T-cell (primary cell): ENCODE data around the gene CCN5. TPM values are rescaled to one million over a fixed set of nuclear protein-coding genes. Genes with fewer than 3 reads are reported as not detected.

ENCODE experiments used
- ATAC-seq, 4 experiments: fragments of 200-7000 bp in 3 of 4; fragments of 150-1000 bp in 1 of 4; cut with Tn5 transposase; replicated peaks in 1 of 4; 1 replicate in 3 of 4; 2 replicates in 1 of 4; pipeline ENCODE4 v1.10.0; 2021; ENCODE audit warnings: moderate library complexity in 3 of 4, mild to moderate bottlenecking in 2 of 4, moderate number of reproducible peaks in 1 of 4
- CTCF ChIA-PET, 2 donors: fragments of 300-600 bp; sonication (Branson Sonifier 250); formaldehyde crosslinking; loops; one replicate each; lab custom pipeline; 2022; ENCODE audit warnings: antibody characterized with exemption in 2 of 2; lab: Charles Lee
- POLR2A ChIA-PET, 2 donors: fragments of 300-600 bp; sonication (Branson Sonifier 250); formaldehyde crosslinking; loops; one replicate each; lab custom pipeline; 2022; ENCODE audit warnings: antibody characterized with exemption in 2 of 2; lab: Charles Lee
- DNase-seq, 35 experiments: peaks; one replicate each; pipeline versions ENCODE4 v3.0.0 to v3.0.0-alpha.2; 2013 to 2023
- H3K27ac ChIP-seq: one replicate; pipeline ENCODE4 v1.5.1; 2013; ENCODE audit warnings: low read length
- H3K27me3 ChIP-seq, 2 experiments: replicated peaks in 1 of 2; 1 replicate in 1 of 2; 2 replicates in 1 of 2; pipeline versions ENCODE4 v1.6.1 to v1.7.0; 2013; ENCODE audit warnings: low read length in 1 of 2, mixed read lengths in 1 of 2; ENCODE audit not compliant: control insufficient read depth in 2 of 2, insufficient read depth in 2 of 2; ENCODE audit errors: extremely low read depth in 1 of 2
- H3K36me3 ChIP-seq, 2 donors: 1 replicate in 1 of 2; 2 replicates in 1 of 2; pipeline versions ENCODE4 v1.6.1 to v1.7.0; 2013; ENCODE audit warnings: low read length in 1 of 2; ENCODE audit not compliant: control insufficient read depth in 2 of 2, insufficient read depth in 1 of 2; ENCODE audit errors: extremely low read depth in 1 of 2
- H3K4me1 ChIP-seq, 2 experiments: 1 replicate in 1 of 2; 2 replicates in 1 of 2; pipeline versions ENCODE4 v1.6.1 to v1.7.0; 2013; ENCODE audit warnings: low read length in 2 of 2, mixed read lengths in 1 of 2; ENCODE audit not compliant: insufficient read depth in 2 of 2, control insufficient read depth in 1 of 2; ENCODE audit errors: extremely low read depth in 1 of 2
- H3K4me3 ChIP-seq, 2 donors: 1 replicate in 1 of 2; 2 replicates in 1 of 2; pipeline versions ENCODE4 v1.5.1 to v1.7.0; 2013; ENCODE audit warnings: mild to moderate bottlenecking in 2 of 2, low read length in 1 of 2, moderate library complexity in 1 of 2; ENCODE audit not compliant: control insufficient read depth in 1 of 2; ENCODE audit errors: extremely low read depth in 1 of 2
- H3K9me3 ChIP-seq: 2 replicates; pipeline ENCODE4 v1.7.0; 2013
- H3K27ac Mint-ChIP-seq, 2 donors: one replicate each; pipeline ENCODE4 v1.8.0; 2020 to 2021; ENCODE audit warnings: mild to moderate bottlenecking in 2 of 2, mixed read lengths in 2 of 2
- H3K27me3 Mint-ChIP-seq, 2 donors: one replicate each; pipeline ENCODE4 v1.8.0; 2021 to 2022; ENCODE audit warnings: mixed read lengths in 2 of 2
- H3K36me3 Mint-ChIP-seq: one replicate; pipeline ENCODE4 v1.8.0; 2021; ENCODE audit warnings: mixed read lengths
- H3K4me1 Mint-ChIP-seq, 3 donors: one replicate each; pipeline ENCODE4 v1.8.0; 2020 to 2022; ENCODE audit warnings: mixed read lengths in 3 of 3, mild to moderate bottlenecking in 1 of 3
- H3K4me3 Mint-ChIP-seq, 3 donors: one replicate each; pipeline ENCODE4 v1.8.0; 2020 to 2022; ENCODE audit warnings: mild to moderate bottlenecking in 3 of 3, mixed read lengths in 3 of 3, moderate library complexity in 3 of 3
- H3K9me3 Mint-ChIP-seq, 3 donors: one replicate each; pipeline ENCODE4 v1.8.0; 2020 to 2022; ENCODE audit warnings: mixed read lengths in 3 of 3
- WGBS: methylation state at CpG from one replicate; pipeline ENCODE4 v1.1.5; 2013; ENCODE audit warnings: missing lambda C conversion rate; ENCODE audit not compliant: insufficient coverage; 5-methylcytosine and 5-hydroxymethylcytosine counted together
- total RNA-seq, 35 experiments: library from RNA in 6 of 35; stranded (reverse) in 6 of 35; fragments of 120-200 nt in 1 of 35; gene quantifications; one replicate each; pipeline versions ENCODE4 v1.2.1 to v1.2.4 and lab custom pipeline; 2013 to 2026

Gene CCN5
- total RNA-seq, 5 donors from 2014 or later (not counting 1 experiment from before 2014, with no cell fraction given), result 0.13 to 0.41 (median 0.29) TPM; not detected in 2

DNA sequence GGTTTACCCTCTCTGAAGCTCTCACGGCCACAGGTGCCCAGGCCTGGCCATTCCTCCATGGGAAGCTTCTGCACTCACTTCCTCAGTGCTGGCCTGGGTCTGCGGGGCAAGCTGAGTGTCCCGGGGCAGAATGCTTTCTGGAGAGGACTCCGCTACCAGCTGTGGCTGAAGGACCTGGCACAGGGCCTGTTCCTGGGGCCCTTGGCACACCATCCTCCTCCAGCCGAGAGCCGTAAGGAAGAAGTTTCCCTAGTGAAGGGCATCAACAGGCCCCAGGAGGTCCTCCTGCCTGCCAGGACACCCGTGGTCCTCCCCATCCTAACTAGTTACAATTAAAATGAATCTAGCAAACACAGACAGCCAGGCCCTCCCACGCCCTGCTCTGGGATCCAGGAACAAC is 16.5 kb downstream of the CCN5 start:
- no peaks in the 10 kb centered on the region for H3K27me3 Mint-ChIP-seq
- peaks cover 0 to 10% of the 10 kb centered on the region in 2 experiments for H3K27me3 ChIP-seq
- H3K36me3 Mint-ChIP-seq, result no peaks in the 10 kb centered on the region
- DNase-seq (no peak), ATAC-seq (no peak)
- H3K9me3 Mint-ChIP-seq, result peaks cover 0 to 4% (median 0%) of the 10 kb centered on the region in 3 donors
- no peaks in the 10 kb centered on the region for H3K36me3 ChIP-seq
- H3K4me1 ChIP-seq, result peaks cover 0 to 4% of the 10 kb centered on the region in 2 experiments
- peaks cover 11 to 14% (median 11%) of the 10 kb centered on the region in 3 donors for H3K4me1 Mint-ChIP-seq
- no peak overlapping the region for H3K4me3 Mint-ChIP-seq
- no peaks in the 10 kb centered on the region for H3K9me3 ChIP-seq
- 88% methylated on average over 8 of the region's 8 CpGs for WGBS
- no peak overlapping the region for H3K27ac ChIP-seq
- H3K27ac Mint-ChIP-seq, result no peak overlapping the region
- ChIA-PET POLR2A (no interaction called here), CTCF (no interaction called here)
- no peak overlapping the region for H3K4me3 ChIP-seq

DNA sequence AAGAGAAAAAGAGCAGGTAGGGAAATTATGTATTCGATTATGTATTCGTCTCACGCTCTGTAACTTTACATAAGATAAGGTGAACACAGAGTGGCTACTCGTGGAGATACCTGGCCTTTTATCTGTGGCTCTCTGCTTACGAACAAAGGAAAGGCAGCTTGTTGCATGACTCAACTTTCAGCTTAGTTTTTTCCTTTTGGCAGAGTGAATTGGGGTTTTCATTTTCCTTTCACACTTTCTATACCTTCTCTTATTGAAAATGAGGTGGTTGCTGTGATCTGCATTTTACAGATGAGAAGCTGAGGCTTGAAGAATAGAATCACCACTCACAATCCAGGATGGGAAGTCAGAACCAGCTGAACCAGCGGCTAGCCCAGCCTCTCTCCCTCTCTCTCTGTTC is 17.2 kb downstream of the CCN5 start:
- 25% methylated on average over 2 of the region's 6 CpGs for WGBS
- POLR2A ChIA-PET, result no interaction called here
- CTCF ChIA-PET, result interaction anchor here in 1 of 2 donors (1.1 kb wide), 1 partner anchor 129 kb away, joined by 3 read pairs; no protein-coding TSS in a partner anchor
- H3K27me3 Mint-ChIP-seq, result no peaks in the 10 kb centered on the region
- no peak overlapping the region for H3K27ac ChIP-seq
- H3K4me3 ChIP-seq, result no peak overlapping the region
- no peak for DNase-seq
- H3K27me3 ChIP-seq, result peaks cover 0 to 7% of the 10 kb centered on the region in 2 experiments
- H3K36me3 ChIP-seq, result no peaks in the 10 kb centered on the region
- no peak for ATAC-seq
- no peaks in the 10 kb centered on the region for H3K9me3 ChIP-seq
- H3K4me1 Mint-ChIP-seq, result peaks cover 14 to 17% (median 15%) of the 10 kb centered on the region in 3 donors
- no peaks in the 10 kb centered on the region for H3K36me3 Mint-ChIP-seq
- no peak overlapping the region for H3K27ac Mint-ChIP-seq
- no peak overlapping the region for H3K4me3 Mint-ChIP-seq
- H3K9me3 Mint-ChIP-seq, result peaks cover 0 to 4% (median 0%) of the 10 kb centered on the region in 3 donors
- H3K4me1 ChIP-seq, result peaks cover 0 to 7% of the 10 kb centered on the region in 2 experiments

DNA sequence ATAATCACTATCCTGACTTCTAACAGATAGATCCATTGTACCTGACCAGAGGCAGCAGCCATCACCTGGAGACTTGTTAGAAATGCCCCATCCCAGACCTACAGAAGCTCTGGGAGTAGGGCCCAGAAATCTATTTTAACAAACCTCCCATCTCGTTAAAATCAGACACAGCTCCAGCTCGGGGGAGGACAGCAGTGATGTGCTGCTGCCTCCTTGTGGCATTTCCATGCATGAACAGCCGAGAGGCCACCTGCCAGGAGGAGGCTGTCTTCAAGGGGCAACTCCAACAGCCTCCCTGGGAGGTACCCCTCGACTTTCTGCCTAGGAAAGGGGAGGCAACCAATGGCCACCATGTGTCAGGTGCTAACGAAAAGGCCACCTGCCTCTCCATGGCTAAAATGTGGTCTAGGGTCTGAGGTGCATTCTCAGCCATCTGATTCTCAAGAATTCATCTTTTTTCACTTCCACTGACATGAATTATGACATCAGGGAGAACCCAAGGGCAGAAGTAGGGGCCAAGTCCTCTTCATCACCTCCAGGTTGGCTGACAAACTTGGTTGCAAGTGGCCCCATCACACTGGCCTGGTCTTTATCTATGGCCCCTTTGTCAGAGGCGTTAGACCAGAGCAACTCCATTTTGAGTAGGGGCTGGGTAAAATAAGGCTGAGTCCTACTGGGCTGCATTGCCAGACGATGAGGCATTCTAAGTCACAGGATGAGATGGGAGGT is 18.3 kb downstream of the CCN5 start:
- DNase-seq (peak in 33 of 35 experiments; percentile 16 to 77 (median 49)), ATAC-seq (peak; percentile 57 to 72 (median 68))
- Mint-ChIP-seq H3K4me3 (no peak overlapping the region), H3K27ac (no peak overlapping the region), H3K36me3 (no peaks in the 10 kb centered on the region), H3K27me3 (no peaks in the 10 kb centered on the region), H3K4me1 (peaks cover 15 to 19% (median 18%) of the 10 kb centered on the region in 3 donors), H3K9me3 (peaks cover 0 to 4% (median 0%) of the 10 kb centered on the region in 3 donors)
- H3K27me3 ChIP-seq, result peaks cover 0 to 6% of the 10 kb centered on the region in 2 experiments
- H3K9me3 ChIP-seq, result no peaks in the 10 kb centered on the region
- H3K4me3 ChIP-seq, result no peak overlapping the region
- no peaks in the 10 kb centered on the region for H3K36me3 ChIP-seq
- ChIA-PET POLR2A (no interaction called here), CTCF (interaction anchor here in 1 of 2 donors (1.1 kb wide), 1 partner anchor 130 kb away, joined by 3 read pairs; no protein-coding TSS in a partner anchor)
- peaks cover 0 to 7% of the 10 kb centered on the region in 2 experiments for H3K4me1 ChIP-seq
- 37% methylated on average over 4 of the region's 7 CpGs for whole genome bisulfite sequencing
- no peak overlapping the region for H3K27ac ChIP-seq

DNA sequence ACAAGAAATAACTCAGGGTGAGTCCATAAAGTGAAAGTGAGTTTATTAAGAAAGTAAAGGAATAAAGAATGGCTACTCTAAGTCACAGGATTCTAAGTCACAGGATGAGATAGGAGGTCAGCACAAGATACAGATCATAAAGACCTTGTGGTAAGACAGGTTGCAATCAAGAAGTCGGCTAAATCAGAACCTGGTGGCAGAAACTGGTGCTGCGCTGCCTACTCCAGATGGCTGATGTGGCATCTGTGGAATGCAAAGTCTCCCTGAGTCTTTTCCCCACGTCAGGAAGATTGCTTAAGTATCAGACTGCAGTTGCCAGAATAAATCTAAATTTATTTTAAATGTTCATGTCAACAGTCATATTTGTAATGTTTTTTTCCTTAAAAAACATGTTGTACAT is 19.8 kb downstream of the CCN5 start:
- H3K4me1 Mint-ChIP-seq, result peaks cover 18 to 25% (median 24%) of the 10 kb centered on the region in 3 donors
- no peak overlapping the region for H3K4me3 Mint-ChIP-seq
- Histone ChIP-seq H3K27me3 (peaks cover 0 to 6% of the 10 kb centered on the region in 2 experiments), H3K27ac (no peak overlapping the region), H3K4me1 (peaks cover 0 to 7% of the 10 kb centered on the region in 2 experiments), H3K4me3 (no peak overlapping the region), H3K9me3 (no peaks in the 10 kb centered on the region), H3K36me3 (no peaks in the 10 kb centered on the region)
- ATAC-seq (no peak), DNase-seq (no peak)
- H3K27ac Mint-ChIP-seq, result no peak overlapping the region
- ChIA-PET CTCF (interaction anchor here in 1 of 2 donors (0.5 kb wide), 1 partner anchor 68 kb away, joined by 6 read pairs; no protein-coding TSS in a partner anchor), POLR2A (no interaction called here)
- WGBS, result no CpG with 5 or more reads among the region's 3 CpGs
- no peaks in the 10 kb centered on the region for H3K27me3 Mint-ChIP-seq
- peaks cover 0 to 4% (median 0%) of the 10 kb centered on the region in 3 donors for H3K9me3 Mint-ChIP-seq
- no peaks in the 10 kb centered on the region for H3K36me3 Mint-ChIP-seq

DNA sequence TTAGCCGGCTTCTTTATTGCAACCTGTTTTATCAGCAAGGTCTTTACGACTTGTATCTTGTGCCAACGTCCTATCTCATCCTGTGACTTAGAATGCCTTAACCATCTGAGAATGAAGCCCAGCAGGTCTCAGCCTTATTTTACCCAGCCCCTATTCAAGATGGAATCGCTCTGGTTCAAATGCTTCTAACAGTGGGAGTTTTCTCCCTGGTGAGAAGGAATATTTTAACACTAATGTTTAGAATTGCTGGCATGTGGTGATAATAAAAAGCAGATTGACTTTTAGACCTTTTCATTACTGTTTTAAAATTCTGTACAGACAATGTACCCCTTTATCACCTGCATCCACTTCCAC is 20.6 kb downstream of the CCN5 start:
- H3K36me3 ChIP-seq, result no peaks in the 10 kb centered on the region
- H3K4me3 ChIP-seq, result no peak overlapping the region
- ChIA-PET POLR2A (no interaction called here), CTCF (interaction anchor here in 1 of 2 donors (0.5 kb wide), 1 partner anchor 69 kb away, joined by 6 read pairs; no protein-coding TSS in a partner anchor)
- Mint-ChIP-seq H3K4me3 (peak overlapping the region in 1 of 3 donors; percentile 64), H3K4me1 (peaks cover 18 to 25% (median 24%) of the 10 kb centered on the region in 3 donors), H3K27ac (no peak overlapping the region), H3K36me3 (no peaks in the 10 kb centered on the region), H3K9me3 (peaks cover 0 to 4% (median 0%) of the 10 kb centered on the region in 3 donors), H3K27me3 (no peaks in the 10 kb centered on the region)
- ATAC-seq (no peak), DNase-seq (no peak)
- no peaks in the 10 kb centered on the region for H3K9me3 ChIP-seq
- peaks cover 0 to 6% of the 10 kb centered on the region in 2 experiments for H3K27me3 ChIP-seq
- H3K4me1 ChIP-seq, result peaks cover 0 to 7% of the 10 kb centered on the region in 2 experiments
- WGBS, result 88% methylated on average over 1 of the region's 4 CpGs
- no peak overlapping the region for H3K27ac ChIP-seq

DNA sequence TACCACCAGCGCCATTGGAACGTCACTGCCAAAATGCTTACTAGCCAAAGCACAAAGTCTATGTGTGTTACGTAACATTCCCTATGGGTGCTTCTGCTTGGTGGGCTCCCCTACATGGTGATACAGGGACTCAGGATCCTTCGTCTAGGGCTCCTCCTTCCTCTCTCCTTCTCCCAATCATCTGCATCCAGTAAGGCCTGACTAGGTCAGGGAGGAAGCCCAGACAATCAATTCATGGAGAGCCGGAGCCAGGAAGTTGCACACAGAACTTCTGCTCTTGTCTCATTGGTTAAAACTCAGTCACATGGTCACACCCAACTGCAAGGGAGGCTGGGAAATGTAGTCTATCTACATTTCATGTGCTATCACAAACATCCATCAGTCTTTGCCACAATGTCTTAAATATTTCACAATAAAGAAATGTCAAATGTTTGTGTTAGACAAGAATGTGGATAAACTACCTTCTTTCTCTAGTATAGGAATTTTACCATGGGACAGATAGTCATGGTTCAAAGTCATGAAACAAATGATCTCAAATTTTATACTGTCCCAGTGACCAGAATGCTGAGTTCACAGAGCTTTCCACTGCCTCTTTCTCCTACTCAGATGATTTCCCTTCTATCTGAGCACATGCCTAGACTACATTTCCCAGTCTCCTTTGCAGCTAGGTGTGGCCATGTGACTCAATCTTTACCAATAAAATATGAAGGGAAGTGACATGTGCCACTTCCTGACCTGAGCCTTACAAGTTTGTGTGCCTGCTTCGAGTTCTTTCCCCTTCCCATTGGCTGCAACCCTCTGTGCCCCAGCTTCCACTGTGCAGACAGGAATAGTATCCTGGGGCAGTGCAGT is 21.2 kb downstream of the CCN5 start:
- no peaks in the 10 kb centered on the region for H3K36me3 Mint-ChIP-seq
- DNase-seq, result peak in 11 of 35 experiments; percentile 6 to 68 (median 23)
- peak overlapping the region; percentile 45 to 67 (median 64) for H3K4me3 Mint-ChIP-seq
- no peaks in the 10 kb centered on the region for H3K9me3 ChIP-seq
- H3K27me3 ChIP-seq, result peaks cover 0 to 6% of the 10 kb centered on the region in 2 experiments
- ChIA-PET CTCF (interaction anchor here in 1 of 2 donors (0.6 kb wide), 1 partner anchor 351 kb away, joined by 4 read pairs; no protein-coding TSS in a partner anchor), POLR2A (no interaction called here)
- H3K4me3 ChIP-seq, result no peak overlapping the region
- H3K27me3 Mint-ChIP-seq, result no peaks in the 10 kb centered on the region
- 78% methylated on average over 4 of the region's 6 CpGs for WGBS
- H3K9me3 Mint-ChIP-seq, result peaks cover 0 to 4% (median 0%) of the 10 kb centered on the region in 3 donors
- peaks cover 0 to 7% of the 10 kb centered on the region in 2 experiments for H3K4me1 ChIP-seq
- H3K4me1 Mint-ChIP-seq, result peaks cover 18 to 25% (median 24%) of the 10 kb centered on the region in 3 donors
- H3K27ac Mint-ChIP-seq, result peak overlapping the region; percentile 31 to 75
- ATAC-seq, result peak; percentile 63 to 81 (median 74)
- H3K27ac ChIP-seq, result no peak overlapping the region
- no peaks in the 10 kb centered on the region for H3K36me3 ChIP-seq
